Pericardium fibroblast (primary cell): ENCODE results near the gene SEMG1. TPM values are rescaled to one million over a fixed set of nuclear protein-coding genes. Genes with fewer than 3 reads are reported as not detected.

Source experiments
- total RNA-seq: library from RNA; depleted of rRNA; stranded (reverse); fragments of >200 nt; gene quantifications from 2 replicates; pipeline ENCODE4 v1.2.3, GENCODE V29; 2015

The SEMG1 gene, protein sequence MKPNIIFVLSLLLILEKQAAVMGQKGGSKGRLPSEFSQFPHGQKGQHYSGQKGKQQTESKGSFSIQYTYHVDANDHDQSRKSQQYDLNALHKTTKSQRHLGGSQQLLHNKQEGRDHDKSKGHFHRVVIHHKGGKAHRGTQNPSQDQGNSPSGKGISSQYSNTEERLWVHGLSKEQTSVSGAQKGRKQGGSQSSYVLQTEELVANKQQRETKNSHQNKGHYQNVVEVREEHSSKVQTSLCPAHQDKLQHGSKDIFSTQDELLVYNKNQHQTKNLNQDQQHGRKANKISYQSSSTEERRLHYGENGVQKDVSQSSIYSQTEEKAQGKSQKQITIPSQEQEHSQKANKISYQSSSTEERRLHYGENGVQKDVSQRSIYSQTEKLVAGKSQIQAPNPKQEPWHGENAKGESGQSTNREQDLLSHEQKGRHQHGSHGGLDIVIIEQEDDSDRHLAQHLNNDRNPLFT
- total RNA-seq = not detected in 2 replicates

DNA sequence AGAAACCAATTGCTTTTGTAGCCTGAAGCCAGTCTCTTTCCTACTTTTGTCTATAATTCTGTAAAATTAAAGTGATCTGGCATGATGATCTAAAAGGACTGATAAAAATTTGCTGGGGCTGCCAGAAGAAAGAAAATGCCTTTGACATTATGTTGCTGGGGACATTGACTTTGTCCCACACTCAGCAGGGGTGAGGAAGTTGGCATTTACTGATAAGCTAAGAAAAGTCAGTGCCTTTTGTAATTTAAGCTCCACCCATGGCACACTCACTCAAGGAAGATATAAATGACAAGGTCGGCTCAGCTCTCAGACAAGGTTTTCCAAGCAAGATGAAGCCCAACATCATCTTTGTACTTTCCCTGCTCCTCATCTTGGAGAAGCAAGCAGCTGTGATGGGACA, at the start of gene SEMG1:
Gene SEMG1 (plus strand): TSS at position 309 of the 400 bp plus-strand sequence. CDS start 21 bp downstream, at position 330.

DNA sequence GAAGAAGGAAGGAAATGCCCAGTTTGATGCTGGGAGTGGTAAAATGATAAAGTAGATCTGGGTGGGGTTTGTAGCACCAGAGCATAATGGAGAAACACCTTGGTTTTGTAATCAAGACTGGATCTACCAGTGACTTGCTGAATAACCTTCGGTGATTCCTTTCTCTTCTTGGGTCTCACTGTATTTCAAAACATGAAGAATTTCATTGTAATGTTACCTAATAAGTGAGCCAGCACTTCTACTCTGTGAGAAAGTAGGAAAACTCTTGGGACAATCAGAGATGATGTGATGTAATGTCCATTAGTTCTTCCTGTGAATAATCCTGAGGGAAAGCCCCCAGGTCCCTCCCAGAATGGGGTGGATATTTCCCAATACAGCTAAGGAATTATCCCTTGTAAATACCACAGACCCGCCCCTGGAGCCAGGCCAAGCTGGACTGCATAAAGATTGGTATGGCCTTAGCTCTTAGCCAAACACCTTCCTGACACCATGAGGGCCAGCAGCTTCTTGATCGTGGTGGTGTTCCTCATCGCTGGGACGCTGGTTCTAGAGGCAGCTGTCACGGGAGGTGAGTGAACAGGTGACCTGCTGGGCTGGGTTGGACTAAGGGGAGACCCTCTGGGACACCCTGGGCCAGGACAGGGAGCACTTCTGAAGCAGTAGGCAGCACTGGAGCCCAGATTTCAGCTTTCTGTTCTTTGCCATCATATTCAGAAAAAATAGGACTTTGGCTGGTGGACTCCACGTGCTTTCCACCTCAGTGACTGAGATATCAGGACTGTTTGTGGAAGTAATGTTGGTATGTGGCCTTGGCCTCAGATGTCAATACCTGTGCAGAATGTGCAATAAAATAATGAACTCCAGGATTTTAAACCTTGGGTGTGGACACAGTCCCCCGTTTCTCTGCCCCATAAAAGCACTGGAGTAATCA, 32.1 kb upstream of the SEMG1 start, which contains the start of gene PI3:
Gene PI3 (plus strand): TSS at position 469 of the 931 bp plus-strand sequence. CDS start 21 bp downstream, at position 490.

DNA sequence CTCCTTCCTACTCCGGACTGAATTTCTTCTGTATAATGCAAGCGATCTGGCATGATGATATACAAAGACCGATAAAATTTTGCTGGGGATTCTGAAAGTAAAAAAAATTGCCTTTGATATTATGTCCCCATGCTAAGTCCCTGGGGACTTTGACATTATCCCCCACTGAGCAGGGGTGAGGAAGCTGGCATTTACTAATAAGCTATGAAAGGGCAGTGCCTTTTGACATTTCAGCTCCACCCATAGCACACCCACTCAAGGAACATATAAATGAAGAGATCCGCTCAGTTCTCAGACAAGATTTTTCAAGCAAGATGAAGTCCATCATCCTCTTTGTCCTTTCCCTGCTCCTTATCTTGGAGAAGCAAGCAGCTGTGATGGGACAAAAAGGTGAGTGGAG, 14.2 kb downstream of the SEMG1 start, which contains the start of gene SEMG2:
Gene SEMG2 (plus strand): TSS at position 298 of the 400 bp plus-strand sequence. CDS start 17 bp downstream, at position 315.

DNA sequence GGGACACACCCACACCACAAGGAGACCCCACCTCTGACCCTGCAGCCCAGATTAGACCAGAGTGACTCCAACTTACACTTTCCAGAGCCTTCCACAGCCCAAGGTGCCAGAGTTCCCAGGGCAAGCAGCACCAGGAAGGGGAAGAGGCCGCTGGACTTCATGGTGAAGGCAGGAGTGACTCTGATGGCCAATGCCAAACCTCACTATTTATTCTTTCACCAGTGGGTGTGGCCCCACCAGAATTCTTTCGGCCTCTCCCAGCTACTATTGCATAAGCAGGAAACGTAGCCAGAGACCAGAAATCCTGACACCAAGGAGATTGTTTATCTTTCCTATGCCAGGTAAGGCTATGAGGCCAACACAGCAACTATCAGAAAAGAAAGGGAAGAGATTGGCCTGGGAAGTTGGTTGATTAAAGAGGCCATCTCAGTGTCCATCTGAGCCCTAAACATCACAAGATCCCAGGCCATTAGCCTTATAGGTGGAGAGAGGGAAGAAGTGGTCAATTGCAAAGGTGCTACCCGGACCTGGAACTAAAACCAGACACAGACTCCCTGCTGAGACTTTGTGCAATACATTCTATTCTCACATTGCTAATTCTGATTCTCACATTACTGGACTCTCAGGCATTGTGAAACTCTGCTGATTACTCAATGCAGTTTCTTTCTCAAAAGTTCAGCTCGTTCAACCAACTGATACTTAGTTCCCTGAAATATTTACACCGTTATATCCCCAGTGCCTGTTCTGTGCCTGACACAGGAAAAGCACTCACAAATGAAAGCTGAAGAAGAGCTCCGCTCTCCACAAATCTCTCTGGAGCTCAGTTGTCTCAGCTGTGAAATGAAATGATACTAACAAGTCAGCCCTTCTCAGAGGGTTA, 47.8 kb downstream of the SEMG1 start, which contains the start of gene SLPI:
Gene SLPI (minus strand): TSS at position 182 of the 880 bp plus-strand sequence. CDS start 21 bp downstream, at position 161.

Other genes starting within 250 kb of the SEMG1 start
- gene TOMM34, start 246.6 kb upstream of the SEMG1 start, total RNA-seq = 18.3 and 18.8 TPM in 2 replicates
- gene STK4, start 240.5 kb upstream of the SEMG1 start, total RNA-seq = 11.3 and 12.5 TPM in 2 replicates
- gene KCNS1, start 105.9 kb upstream of the SEMG1 start, total RNA-seq = 1.4 TPM in 2 replicates
- gene WFDC5, start 91.9 kb upstream of the SEMG1 start, total RNA-seq = not detected in 2 replicates
- gene WFDC12, start 82.6 kb upstream of the SEMG1 start, total RNA-seq = not detected in 2 replicates
- gene PI3, start 32.1 kb upstream of the SEMG1 start, total RNA-seq = not detected in 2 replicates
- gene SEMG2, start 14.3 kb downstream of the SEMG1 start, total RNA-seq = not detected in 2 replicates
- gene SLPI, start 47.5 kb downstream of the SEMG1 start, total RNA-seq = 1.7 and 19.5 TPM in 2 replicates
- gene RBPJL, start 99.8 kb downstream of the SEMG1 start, total RNA-seq = not detected in 2 replicates
- gene MATN4, start 101.3 kb downstream of the SEMG1 start, total RNA-seq = 1.6 TPM in 1 of 2 replicates, not detected in the other
- 45.2 and 48.1 TPM in 2 replicates for gene SDC4, start 141.4 kb downstream of the SEMG1 start, total RNA-seq
- gene SYS1, start 156.1 kb downstream of the SEMG1 start, total RNA-seq = 22.4 and 23.6 TPM in 2 replicates
- not detected in 2 replicates for gene TP53TG5, start 171.3 kb downstream of the SEMG1 start, total RNA-seq
- 2.0 and 12.3 TPM in 2 replicates for gene DBNDD2, start 201.3 kb downstream of the SEMG1 start, total RNA-seq
- gene PIGT, start 209.1 kb downstream of the SEMG1 start, total RNA-seq = 87.8 and 96.4 TPM in 2 replicates